SJCRH30 (cell line): Measurements from ENCODE around the gene EYA2. TPM values are rescaled to one million over a fixed set of nuclear protein-coding genes. Genes with fewer than 3 reads are reported as not detected.

Experiments
- DNase-seq, 2 experiments: peaks; one replicate each; pipeline ENCODE4 v3.0.0-alpha.2; 2015 to 2020
- H3K27ac ChIP-seq: fragments of 250-450 bp; sonication (Bioruptor Pico); 2 replicates; pipeline ENCODE4 v1.5.1; 2020; ENCODE audit warnings: mild to moderate bottlenecking, moderate library complexity
- H3K27me3 ChIP-seq: fragments of 250-450 bp; sonication (Bioruptor Pico); 2 replicates; pipeline ENCODE4 v1.5.1; 2020; ENCODE audit warnings: mild to moderate bottlenecking, moderate library complexity
- H3K36me3 ChIP-seq: fragments of 250-450 bp; sonication (Bioruptor Pico); 2 replicates; pipeline ENCODE4 v1.5.1; 2020; ENCODE audit warnings: mild to moderate bottlenecking, moderate library complexity
- H3K4me1 ChIP-seq: fragments of 250-450 bp; sonication (Bioruptor Pico); 2 replicates; pipeline ENCODE4 v1.5.1; 2020; ENCODE audit warnings: mild to moderate bottlenecking, moderate library complexity
- H3K4me3 ChIP-seq: fragments of 250-450 bp; sonication (Bioruptor Pico); 2 replicates; pipeline ENCODE4 v1.5.1; 2020; ENCODE audit warnings: mild to moderate bottlenecking, moderate library complexity
- H3K9me3 ChIP-seq: fragments of 250-450 bp; sonication (Bioruptor Pico); replicated peaks from 2 replicates; pipeline ENCODE4 v1.5.1; 2020; ENCODE audit warnings: mild to moderate bottlenecking, moderate library complexity
- total RNA-seq: library from RNA; depleted of rRNA; stranded (reverse); fragments of >200 nt; shearing (Covaris generic); gene quantifications from 2 replicates; pipeline ENCODE4 v1.2.3, GENCODE V29; 2014

EYA2 gene
- total RNA-seq, 1 experiment from 2014 or later: 63.2 TPM

DNA sequence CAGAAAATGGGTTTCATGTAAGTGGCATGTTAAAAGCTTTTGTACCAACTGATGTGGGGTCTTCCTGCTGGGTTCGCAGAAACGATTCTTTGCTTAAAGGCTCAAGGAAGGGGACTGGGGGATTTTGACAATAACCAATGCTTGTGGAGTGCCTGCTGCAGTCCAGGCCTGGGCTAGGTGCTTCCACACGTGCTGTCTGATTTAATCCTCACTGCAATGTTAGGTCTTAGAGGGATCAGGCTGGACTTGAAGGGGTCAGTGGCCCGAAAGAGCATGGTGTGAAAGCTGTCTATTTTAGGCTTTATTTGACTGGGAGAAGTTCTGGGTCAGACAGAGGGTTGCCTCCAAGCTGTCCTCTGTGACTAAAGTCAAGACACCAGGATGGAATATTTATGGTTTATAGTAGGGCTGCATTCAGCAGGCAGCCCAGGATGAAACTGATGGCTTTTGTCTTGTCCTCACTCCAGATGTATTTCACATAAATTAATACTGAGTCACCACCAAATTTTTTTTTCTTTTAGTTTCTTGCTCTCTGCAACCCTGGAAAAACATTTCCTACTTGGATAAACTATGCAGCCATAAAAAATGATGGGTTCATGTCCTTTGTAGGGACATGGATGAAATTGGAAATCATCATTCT is 242.7 kb downstream of the EYA2 start:
- peaks cover 6% of the 10 kb centered on the region for H3K9me3 ChIP-seq
- no peak overlapping the region for H3K4me3 ChIP-seq
- peaks cover 12% of the 10 kb centered on the region; the same call in 1 of the 2 replicates for H3K4me1 ChIP-seq
- no peak overlapping the region for H3K27ac ChIP-seq
- H3K36me3 ChIP-seq: peaks cover 3% of the 10 kb centered on the region; the same call in 1 of the 2 replicates
- no peaks in the 10 kb centered on the region for H3K27me3 ChIP-seq
- no peak for DNase-seq

DNA sequence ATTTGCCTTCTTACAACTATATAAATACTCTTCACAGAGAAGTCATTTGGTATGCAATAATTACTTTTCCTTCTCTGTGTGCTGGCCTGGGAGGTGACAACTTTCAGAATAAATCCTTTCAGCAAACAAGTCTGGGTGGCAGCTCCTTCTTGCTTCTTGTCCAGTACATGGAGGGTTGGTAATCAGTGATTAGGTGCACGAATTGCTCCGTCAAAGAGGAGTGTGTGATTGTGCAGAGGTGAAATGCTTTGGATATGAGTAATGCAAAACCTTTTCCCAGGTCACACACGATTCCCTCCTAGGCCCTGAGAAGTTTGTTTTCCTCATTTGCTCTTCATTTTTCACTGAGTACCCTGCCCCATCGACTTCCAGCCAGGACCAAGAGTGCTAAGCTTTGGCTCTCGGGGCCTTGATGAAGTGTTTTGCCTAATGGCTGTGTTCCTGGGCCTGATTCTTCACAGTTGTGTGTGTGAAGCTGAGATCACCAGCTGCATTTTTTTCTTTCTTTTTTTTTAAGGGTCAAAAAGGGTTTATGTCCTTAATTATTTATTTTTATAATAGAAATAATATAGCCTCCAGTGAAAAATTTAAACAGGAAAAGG is 245.4 kb downstream of the EYA2 start:
- peaks cover 6% of the 10 kb centered on the region for H3K9me3 ChIP-seq
- H3K27ac ChIP-seq: no peak overlapping the region
- H3K4me1 ChIP-seq: no peaks in the 10 kb centered on the region
- H3K27me3 ChIP-seq: no peaks in the 10 kb centered on the region
- no peak for DNase-seq
- no peak overlapping the region for H3K4me3 ChIP-seq
- H3K36me3 ChIP-seq: peaks cover 3% of the 10 kb centered on the region; the same call in 1 of the 2 replicates

DNA sequence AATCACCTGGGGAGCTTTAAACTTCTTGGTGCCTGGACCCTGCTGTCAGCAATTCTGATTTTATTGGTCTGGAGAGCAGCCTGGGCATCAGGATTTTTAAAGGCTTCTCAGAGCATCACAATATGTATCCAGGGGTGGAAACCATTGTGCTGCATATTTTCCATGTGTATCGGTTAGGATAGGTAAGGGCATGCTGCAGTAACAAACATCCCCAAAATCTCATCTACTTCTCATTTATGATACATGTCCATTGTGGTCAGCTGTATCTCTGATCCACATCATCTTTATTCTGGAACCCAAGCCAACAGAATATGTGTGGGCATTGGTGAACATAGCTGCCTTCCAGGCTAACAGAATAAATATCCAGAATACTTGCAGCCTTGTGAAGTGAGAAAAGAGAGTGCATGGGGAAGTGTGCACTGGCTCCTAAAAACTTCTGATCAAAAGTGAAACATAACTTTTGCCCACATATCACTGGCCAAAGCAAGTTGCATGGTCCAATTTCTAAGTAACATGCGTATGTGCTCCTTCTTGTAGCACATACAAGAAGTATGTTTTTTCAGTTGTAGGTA is 246.8 kb downstream of the EYA2 start:
- H3K36me3 ChIP-seq: no peaks in the 10 kb centered on the region
- H3K4me3 ChIP-seq: no peak overlapping the region
- no peaks in the 10 kb centered on the region for H3K27me3 ChIP-seq
- no peak for DNase-seq
- peaks cover 4% of the 10 kb centered on the region for H3K4me1 ChIP-seq
- no peak overlapping the region for H3K27ac ChIP-seq
- H3K9me3 ChIP-seq: peaks cover 6% of the 10 kb centered on the region

DNA sequence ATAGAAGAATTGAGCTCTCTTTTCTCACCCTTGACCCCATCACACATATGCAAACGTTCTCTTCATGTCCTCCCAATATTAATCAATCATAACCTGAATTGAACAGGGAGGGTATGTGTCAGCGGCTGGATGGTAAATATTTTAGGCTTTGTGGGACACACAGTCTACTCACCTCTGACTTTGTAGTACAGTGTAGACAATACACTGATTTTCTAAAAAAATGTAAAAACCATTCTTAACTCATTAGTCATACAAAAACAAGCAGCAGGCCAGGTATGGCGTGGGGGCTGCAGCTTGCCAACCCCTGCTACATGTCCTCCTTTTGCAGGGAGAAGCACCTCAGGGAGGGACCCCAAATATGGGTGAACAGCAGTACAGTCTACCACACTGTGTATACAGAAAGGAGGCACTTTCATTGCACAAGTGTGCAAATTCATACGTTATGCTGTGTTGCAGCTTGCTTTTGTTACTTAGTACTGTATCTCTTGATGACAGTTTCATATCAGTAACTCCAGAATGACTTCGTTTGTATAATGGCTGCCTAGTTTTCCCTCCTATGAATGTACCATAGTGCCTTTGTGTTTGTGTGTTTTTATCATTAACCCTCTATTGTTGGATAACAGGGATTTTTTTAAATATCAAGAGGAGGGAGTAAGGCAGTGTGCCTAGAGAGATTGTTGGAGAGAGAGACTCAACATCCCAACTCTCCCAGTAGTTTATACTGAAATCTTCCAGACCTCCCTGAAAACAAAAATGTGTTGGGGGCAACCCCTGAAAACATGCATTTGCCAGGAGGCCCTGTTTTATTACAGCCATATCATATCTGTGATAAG is 247.5 kb downstream of the EYA2 start:
- no peak overlapping the region for H3K27ac ChIP-seq
- H3K4me1 ChIP-seq: peaks cover 11% of the 10 kb centered on the region
- peaks cover 6% of the 10 kb centered on the region for H3K9me3 ChIP-seq
- no peak overlapping the region for H3K4me3 ChIP-seq
- H3K36me3 ChIP-seq: no peaks in the 10 kb centered on the region
- no peak for DNase-seq
- H3K27me3 ChIP-seq: no peaks in the 10 kb centered on the region

DNA sequence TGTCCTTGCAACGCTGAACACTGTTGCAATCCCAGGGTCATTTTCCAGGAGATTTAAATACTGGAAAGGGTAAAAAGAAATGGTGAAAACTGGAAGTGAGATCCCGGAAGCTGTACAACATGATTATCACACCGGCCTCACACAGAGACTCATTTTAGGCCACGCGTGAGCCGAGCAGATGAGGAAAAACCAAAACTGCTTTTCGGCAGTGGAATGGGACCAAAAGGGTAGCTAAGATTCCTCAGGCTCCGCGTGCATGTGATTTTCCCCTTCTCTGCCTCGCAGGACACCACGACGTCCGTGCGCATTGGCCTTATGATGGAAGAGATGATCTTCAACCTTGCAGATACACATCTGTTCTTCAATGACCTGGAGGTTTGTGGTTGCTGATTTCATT is 248.1 kb downstream of the EYA2 start:
- Histone ChIP-seq H3K4me3 (no peak overlapping the region), H3K36me3 (no peaks in the 10 kb centered on the region), H3K4me1 (peaks cover 15% of the 10 kb centered on the region), H3K27ac (no peak overlapping the region), H3K27me3 (no peaks in the 10 kb centered on the region), H3K9me3 (peaks cover 6% of the 10 kb centered on the region)
- DNase-seq: no peak

DNA sequence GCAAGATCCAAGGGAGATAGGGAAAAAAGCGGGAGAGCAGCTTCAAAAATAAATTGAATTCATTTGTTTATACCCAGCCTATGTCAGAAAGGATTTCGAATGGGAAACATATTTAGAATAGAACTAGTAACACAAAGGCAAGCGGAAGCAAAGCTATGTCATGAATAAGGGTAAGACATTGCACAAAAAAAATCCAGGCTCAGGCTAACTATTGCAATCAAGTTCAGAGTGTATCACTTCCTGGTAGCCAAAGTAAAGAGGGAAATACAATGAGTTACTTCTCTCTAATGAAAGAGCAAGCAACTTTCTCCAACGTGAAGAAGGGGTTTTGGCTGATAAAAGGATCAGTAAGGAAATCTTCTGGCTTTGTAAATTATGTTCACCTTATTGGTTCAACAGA is 249.0 kb downstream of the EYA2 start:
- Histone ChIP-seq H3K36me3 (no peaks in the 10 kb centered on the region; the same call in 1 of the 2 replicates), H3K27me3 (no peaks in the 10 kb centered on the region), H3K27ac (no peak overlapping the region), H3K4me3 (no peak overlapping the region), H3K4me1 (peaks cover 15% of the 10 kb centered on the region), H3K9me3 (peaks cover 6% of the 10 kb centered on the region)
- no peak for DNase-seq

DNA sequence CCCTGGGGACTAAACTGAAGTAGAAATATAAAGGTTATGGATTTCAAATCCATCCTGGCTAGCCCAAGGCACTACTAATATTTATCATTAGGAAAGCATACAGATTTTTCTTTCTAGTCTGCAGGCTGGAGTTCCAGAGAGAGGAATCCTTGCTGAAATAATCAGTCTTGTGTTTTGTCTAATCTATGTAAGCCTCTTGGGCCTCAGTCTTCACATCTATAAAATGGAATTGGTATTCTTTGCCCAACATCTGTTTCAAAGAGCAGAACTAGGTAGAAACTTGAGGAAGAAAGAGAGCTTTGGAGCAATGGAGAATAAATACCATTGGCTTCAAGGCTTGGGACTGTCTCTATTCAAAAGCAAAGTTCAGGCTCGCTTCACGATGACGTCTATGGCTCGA is 249.8 kb downstream of the EYA2 start:
- no peaks in the 10 kb centered on the region; the same call in 1 of the 2 replicates for H3K36me3 ChIP-seq
- H3K27ac ChIP-seq: no peak overlapping the region
- H3K9me3 ChIP-seq: peaks cover 6% of the 10 kb centered on the region
- DNase-seq: no peak
- H3K27me3 ChIP-seq: no peaks in the 10 kb centered on the region
- H3K4me3 ChIP-seq: no peak overlapping the region
- H3K4me1 ChIP-seq: peaks cover 15% of the 10 kb centered on the region

DNA sequence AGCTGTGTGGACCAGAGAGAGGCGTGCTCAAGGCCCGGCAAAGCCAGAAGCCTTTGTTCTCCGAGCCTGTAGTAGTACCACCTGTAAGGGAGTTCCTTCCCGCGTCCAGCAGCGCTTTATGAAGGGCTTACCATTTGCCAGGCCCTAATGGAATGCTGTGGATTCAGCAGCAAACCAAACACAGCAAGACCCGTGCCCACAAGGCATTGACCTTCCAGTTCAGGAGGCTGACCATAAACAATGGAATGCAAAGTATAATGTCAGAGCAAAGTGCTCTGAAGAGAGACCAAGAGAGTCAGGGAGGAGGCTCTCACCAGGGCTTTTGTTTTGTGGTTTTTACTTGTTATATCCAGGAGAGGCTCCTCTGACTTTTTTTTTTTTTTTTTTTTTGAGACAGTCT is 252.0 kb downstream of the EYA2 start:
- H3K9me3 ChIP-seq: no peaks in the 10 kb centered on the region; the same call in 1 of the 2 replicates
- H3K4me3 ChIP-seq: no peak overlapping the region
- H3K36me3 ChIP-seq: no peaks in the 10 kb centered on the region; the same call in none of the 2 replicates
- no peak overlapping the region for H3K27ac ChIP-seq
- no peaks in the 10 kb centered on the region for H3K27me3 ChIP-seq
- DNase-seq: peak; percentile 74 to 79
- peaks cover 15% of the 10 kb centered on the region for H3K4me1 ChIP-seq

DNA sequence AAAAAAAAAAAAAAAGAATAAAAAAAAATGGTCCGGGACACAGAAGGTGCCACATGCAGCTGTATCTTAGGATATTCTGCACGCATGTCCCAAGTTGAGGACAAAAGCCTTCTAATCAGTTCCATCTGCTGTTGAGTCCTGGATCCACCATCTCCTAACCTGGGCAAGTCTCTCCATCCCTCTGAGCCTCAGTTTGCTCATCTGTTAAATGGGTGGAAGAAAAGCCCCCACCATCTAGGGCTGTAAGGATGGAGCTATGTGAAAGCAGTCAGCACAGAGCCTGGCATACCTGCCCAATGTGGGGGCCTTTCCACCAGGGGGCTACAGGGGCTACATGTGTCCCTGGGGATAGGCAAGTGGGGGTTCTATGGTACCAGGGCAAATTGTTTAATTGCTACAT is 253.4 kb downstream of the EYA2 start:
- peaks cover 15% of the 10 kb centered on the region for H3K4me1 ChIP-seq
- no peak overlapping the region for H3K4me3 ChIP-seq
- no peak overlapping the region for H3K27ac ChIP-seq
- H3K27me3 ChIP-seq: no peaks in the 10 kb centered on the region
- DNase-seq: no peak
- peaks cover 2% of the 10 kb centered on the region for H3K36me3 ChIP-seq
- no peaks in the 10 kb centered on the region for H3K9me3 ChIP-seq

DNA sequence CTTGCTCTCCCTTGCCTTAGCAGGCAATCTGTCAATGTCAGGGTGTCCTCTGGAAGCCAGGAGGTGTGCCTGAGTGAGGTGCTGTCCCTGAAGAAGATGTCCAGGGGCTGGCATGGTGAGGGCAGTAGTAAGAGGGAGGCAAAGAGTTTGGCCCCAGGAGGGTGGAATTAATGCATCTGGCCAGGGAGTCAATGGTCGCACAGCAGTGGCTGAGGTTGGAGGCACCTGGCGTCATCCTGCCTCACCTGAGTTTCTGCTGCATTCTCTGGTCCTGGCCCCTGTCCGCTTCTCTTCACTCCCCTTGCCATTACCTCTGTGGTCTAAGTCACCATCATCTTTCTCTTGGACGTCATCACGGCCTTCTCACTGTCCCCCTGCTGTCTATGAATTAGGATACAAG is 255.3 kb downstream of the EYA2 start:
- Histone ChIP-seq H3K27ac (no peak overlapping the region), H3K27me3 (no peaks in the 10 kb centered on the region)
- DNase-seq: no peak

DNA sequence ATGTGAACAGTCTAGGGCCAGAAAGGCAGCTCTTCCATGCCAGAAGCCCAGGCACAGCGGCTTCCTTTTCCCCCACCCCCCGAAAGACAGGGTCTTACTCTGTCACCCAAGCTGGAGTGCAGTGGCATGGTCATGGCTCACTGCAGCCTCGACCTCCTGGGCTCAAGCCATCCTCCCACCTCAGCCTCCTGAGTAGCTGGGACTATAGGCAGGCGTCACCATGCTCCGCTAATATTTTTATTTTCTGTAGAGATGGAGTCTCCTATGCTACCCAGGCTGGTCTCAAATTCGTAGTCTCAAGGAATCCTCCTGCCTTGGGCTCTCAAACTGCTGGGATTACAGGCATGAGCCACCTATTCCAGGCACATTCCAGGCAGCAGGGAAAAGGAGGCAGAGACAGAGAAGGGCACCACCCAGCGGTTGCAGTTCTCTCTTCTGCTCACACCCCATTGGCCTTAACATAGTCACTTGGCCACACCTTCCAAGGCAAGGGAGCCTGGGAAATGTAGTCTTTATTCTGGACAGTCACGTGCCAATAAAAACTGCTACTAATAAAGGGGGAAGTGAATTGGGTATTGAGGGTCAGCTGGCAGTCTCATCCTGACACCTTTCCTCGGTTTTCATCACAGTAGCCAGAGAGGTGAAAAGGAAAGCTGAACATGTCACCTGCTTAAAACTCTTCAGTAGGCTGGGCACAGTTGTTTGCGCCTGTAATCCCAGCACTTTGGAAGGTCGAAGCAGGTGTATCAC is 255.9 kb downstream of the EYA2 start:
- peak; percentile 65 to 75 for DNase-seq

More for the DNA sequence above, 255.3 kb downstream of the EYA2 start:
- peaks cover 13% of the 10 kb centered on the region for H3K36me3 ChIP-seq
- peaks cover 15% of the 10 kb centered on the region for H3K4me1 ChIP-seq
- H3K4me3 ChIP-seq: no peak overlapping the region
- no peaks in the 10 kb centered on the region for H3K9me3 ChIP-seq

DNA sequence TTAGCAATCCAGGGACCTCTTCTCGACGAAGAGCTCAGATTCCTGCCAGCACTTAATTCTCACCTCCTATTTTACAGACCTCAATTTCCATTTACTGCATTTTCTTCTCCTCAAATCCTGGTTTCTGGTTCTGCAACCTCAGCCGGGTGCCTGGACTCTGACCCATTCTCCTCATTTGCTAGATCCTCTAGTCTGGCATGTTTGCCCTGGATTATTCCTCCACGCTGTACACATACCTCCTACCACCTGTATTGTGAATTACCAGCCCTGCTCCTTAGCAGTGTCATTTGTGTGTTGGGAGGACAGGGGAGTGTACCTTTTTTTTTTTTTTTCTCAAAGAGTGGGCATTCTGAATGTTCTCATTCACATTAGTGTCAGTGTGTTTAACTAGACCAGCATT is 257.4 kb downstream of the EYA2 start:
- Histone ChIP-seq H3K27me3 (no peaks in the 10 kb centered on the region), H3K27ac (no peak overlapping the region), H3K4me1 (peaks cover 5% of the 10 kb centered on the region), H3K4me3 (no peak overlapping the region), H3K9me3 (no peaks in the 10 kb centered on the region), H3K36me3 (peaks cover 18% of the 10 kb centered on the region)
- no peak for DNase-seq

More for the DNA sequence above, 255.9 kb downstream of the EYA2 start:
- no peak overlapping the region for H3K27ac ChIP-seq
- H3K4me3 ChIP-seq: no peak overlapping the region
- peaks cover 17% of the 10 kb centered on the region for H3K36me3 ChIP-seq
- H3K4me1 ChIP-seq: peaks cover 15% of the 10 kb centered on the region
- H3K9me3 ChIP-seq: no peaks in the 10 kb centered on the region
- no peaks in the 10 kb centered on the region for H3K27me3 ChIP-seq

DNA sequence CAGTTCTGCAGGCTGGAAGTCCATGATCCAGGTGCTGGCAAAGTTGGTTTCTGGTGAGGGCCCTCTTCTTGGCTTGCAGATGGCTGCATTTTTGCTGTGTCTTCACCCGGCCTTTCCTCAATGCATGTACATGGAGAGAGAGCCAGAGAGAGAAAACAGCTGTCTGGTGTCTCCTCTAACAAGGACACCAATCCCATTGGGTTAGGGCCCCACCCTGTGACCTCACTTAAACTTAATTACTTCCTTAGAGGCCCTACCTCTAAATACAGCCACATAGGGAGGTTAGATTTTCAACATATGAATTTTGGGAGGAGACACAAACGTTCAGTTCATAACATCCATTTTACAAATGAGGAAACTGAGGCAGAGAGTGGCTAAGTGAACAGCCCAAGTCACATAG is 259.4 kb downstream of the EYA2 start:
- no peak for DNase-seq
- no peak overlapping the region for H3K4me3 ChIP-seq
- H3K36me3 ChIP-seq: peaks cover 18% of the 10 kb centered on the region
- no peaks in the 10 kb centered on the region for H3K27me3 ChIP-seq
- H3K27ac ChIP-seq: no peak overlapping the region
- no peaks in the 10 kb centered on the region for H3K4me1 ChIP-seq
- H3K9me3 ChIP-seq: no peaks in the 10 kb centered on the region
